ENCODE data around the gene COG5.

DNA sequence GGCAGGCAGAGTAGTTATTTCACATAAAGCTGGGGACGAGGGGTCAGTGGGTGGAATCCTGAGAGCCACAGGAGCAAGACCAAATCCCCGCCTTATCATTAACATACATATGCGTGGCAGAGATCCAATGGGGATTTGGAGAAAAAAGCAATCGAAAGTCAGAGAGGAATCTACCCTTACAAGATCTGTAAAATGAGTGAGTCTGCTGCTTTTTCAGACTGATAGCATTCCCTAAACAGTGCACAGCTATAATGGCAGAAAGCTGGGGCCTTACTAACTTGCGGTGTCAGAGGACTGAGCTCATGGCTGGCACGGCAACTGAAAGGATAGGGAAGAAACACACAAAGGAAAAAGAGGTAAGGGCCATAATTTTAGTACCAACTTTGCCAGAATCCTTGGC lies 68.8 kb downstream of the COG5 start:
- TF ChIP-seq CTCF (IDR thresholded peaks at IDR 0.05; ENCODE audit: low read depth, low read length, poor library complexity, severe bottlenecking) (no peak), EZH2phosphoT487 (IDR thresholded peaks at IDR 0.05; ENCODE audit: borderline replicate concordance, low read length) (no peak)

All from DOHH2 (cell line).